ENCODE results near the gene SRGN.

SRGN gene

GRCh38 chr10:69074532-69074931 is 13.4 kb upstream of the SRGN start:
- H3K36me3 ChIP-seq (ENCODE audit: insufficient read depth, low read length): no peaks in the 10 kb centered on the region
- H2AFZ ChIP-seq (ENCODE audit: low read length): no peak overlapping the region
- H3K4me2 ChIP-seq (ENCODE audit: low read length): no peak overlapping the region
- H3F3A ChIP-seq (ENCODE audit: insufficient read depth, low read length): no peaks in the 10 kb centered on the region
- no peaks in the 10 kb centered on the region for H3K9me3 ChIP-seq (ENCODE audit: low read length)
- no peaks in the 10 kb centered on the region for H3K79me2 ChIP-seq (ENCODE audit: insufficient read depth, low read length)
- H4K20me1 ChIP-seq (ENCODE audit: insufficient read depth, low read length): no peaks in the 10 kb centered on the region
- H3K9ac ChIP-seq (ENCODE audit: low read length): no peak overlapping the region
- no peak for TF ChIP-seq CTCF (IDR thresholded peaks at IDR 0.05; ENCODE audit: low read length)
- TF ChIP-seq EZH2 (IDR thresholded peaks at IDR 0.05; ENCODE audit: borderline replicate concordance, low read length): no peak
- H3K27me3 ChIP-seq (ENCODE audit: insufficient read depth, low read length): no peaks in the 10 kb centered on the region
- H3K27ac ChIP-seq (ENCODE audit: low read depth, low read length, poor library complexity, severe bottlenecking): no peak overlapping the region
- H3K9me2 ChIP-seq (ENCODE audit: low read depth, low read length): no peaks in the 10 kb centered on the region
- H3K4me3 ChIP-seq (ENCODE audit: low read depth, low read length, poor library complexity, severe bottlenecking): no peak overlapping the region
- H3K4me1 ChIP-seq (ENCODE audit: insufficient read depth, low read length, severe bottlenecking): peaks cover 10% of the 10 kb centered on the region

- Histone ChIP-seq H3K4me2 (ENCODE audit: low read length) (no peak overlapping the region), H2AFZ (ENCODE audit: low read length) (no peak overlapping the region)
- no peak for TF ChIP-seq CTCF (IDR thresholded peaks at IDR 0.05; ENCODE audit: low read length)
- no peak for TF ChIP-seq EZH2 (IDR thresholded peaks at IDR 0.05; ENCODE audit: borderline replicate concordance, low read length)
Observed at GRCh38 chr10:69075431-69075830, 12.5 kb upstream of the SRGN start.

GRCh38 chr10:69078311-69078710 is 9.6 kb upstream of the SRGN start:
- Histone ChIP-seq H3K9me3 (ENCODE audit: low read length) (no peaks in the 10 kb centered on the region), H3K79me2 (ENCODE audit: insufficient read depth, low read length) (no peaks in the 10 kb centered on the region), H3K4me2 (ENCODE audit: low read length) (no peak overlapping the region)

More at GRCh38 chr10:69075431-69075830, 12.5 kb upstream of the SRGN start:
- Histone ChIP-seq H3K27ac (ENCODE audit: low read depth, low read length, poor library complexity, severe bottlenecking) (no peak overlapping the region), H3K36me3 (ENCODE audit: insufficient read depth, low read length) (no peaks in the 10 kb centered on the region), H3K9ac (ENCODE audit: low read length) (no peak overlapping the region), H3F3A (ENCODE audit: insufficient read depth, low read length) (no peaks in the 10 kb centered on the region), H3K27me3 (ENCODE audit: insufficient read depth, low read length) (no peaks in the 10 kb centered on the region), H4K20me1 (ENCODE audit: insufficient read depth, low read length) (no peaks in the 10 kb centered on the region), H3K4me1 (ENCODE audit: insufficient read depth, low read length, severe bottlenecking) (peaks cover 10% of the 10 kb centered on the region), H3K9me3 (ENCODE audit: low read length) (no peaks in the 10 kb centered on the region), H3K79me2 (ENCODE audit: insufficient read depth, low read length) (no peaks in the 10 kb centered on the region), H3K9me2 (ENCODE audit: low read depth, low read length) (no peaks in the 10 kb centered on the region), H3K4me3 (ENCODE audit: low read depth, low read length, poor library complexity, severe bottlenecking) (no peak overlapping the region)

More at GRCh38 chr10:69078311-69078710, 9.6 kb upstream of the SRGN start:
- Histone ChIP-seq H3K4me3 (ENCODE audit: low read depth, low read length, poor library complexity, severe bottlenecking) (no peak overlapping the region), H3F3A (ENCODE audit: insufficient read depth, low read length) (no peaks in the 10 kb centered on the region), H3K27me3 (ENCODE audit: insufficient read depth, low read length) (no peaks in the 10 kb centered on the region), H4K20me1 (ENCODE audit: insufficient read depth, low read length) (no peaks in the 10 kb centered on the region), H3K4me1 (ENCODE audit: insufficient read depth, low read length, severe bottlenecking) (peaks cover 10% of the 10 kb centered on the region), H3K9me2 (ENCODE audit: low read depth, low read length) (no peaks in the 10 kb centered on the region), H2AFZ (ENCODE audit: low read length) (no peak overlapping the region), H3K36me3 (ENCODE audit: insufficient read depth, low read length) (no peaks in the 10 kb centered on the region), H3K27ac (ENCODE audit: low read depth, low read length, poor library complexity, severe bottlenecking) (no peak overlapping the region), H3K9ac (ENCODE audit: low read length) (no peak overlapping the region)
- TF ChIP-seq EZH2 (IDR thresholded peaks at IDR 0.05; ENCODE audit: borderline replicate concordance, low read length) (no peak), CTCF (IDR thresholded peaks at IDR 0.05; ENCODE audit: low read length) (no peak)
